GM23248 (cell line): Measurements from ENCODE around the gene CYTH2.

ENCODE experiments used
- EZH2 ChIP-seq: fragments of 200-600 bp; sonication (generic); IDR thresholded peaks from 2 replicates; pipeline ENCODE4 v1.6.1; 2018; ENCODE audit warnings: antibody characterized with exemption, mild to moderate bottlenecking; ENCODE audit not compliant: insufficient read depth, poor library complexity, severe bottlenecking
- EZH2phosphoT487 ChIP-seq: fragments of 200-600 bp; sonication (generic); IDR thresholded peaks from 2 replicates; pipeline ENCODE4 v1.6.1; 2018; ENCODE audit warnings: antibody characterized with exemption, moderate library complexity, mild to moderate bottlenecking, low read depth; ENCODE audit not compliant: insufficient read depth

- TF ChIP-seq EZH2phosphoT487, result no peak
- no peak for TF ChIP-seq EZH2
Measured at GRCh38 chr19:48477698-48478338, 8.6 kb downstream of the CYTH2 start.
